ENCODE results near the gene MYEF2.

DNA sequence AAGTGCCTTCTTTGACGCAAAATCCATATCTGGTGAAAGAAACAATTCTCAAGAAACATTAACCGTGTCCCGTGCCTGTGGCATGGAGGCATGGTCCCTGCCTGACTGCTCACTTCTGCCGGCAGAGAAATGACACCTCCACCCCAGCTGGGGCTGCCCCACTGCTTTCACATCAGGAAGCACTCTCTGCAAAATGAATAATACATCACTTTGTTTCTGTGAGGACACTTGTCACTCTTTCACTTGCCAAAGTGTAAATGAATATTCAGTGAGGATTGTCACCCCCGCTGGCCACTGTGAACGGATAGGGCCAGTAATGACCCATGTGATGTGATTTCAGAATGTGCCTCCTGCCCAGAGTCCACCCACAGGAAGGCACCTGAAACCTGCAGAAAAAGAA lies 88.4 kb downstream of the MYEF2 start:
- TF ChIP-seq YY1 (IDR thresholded peaks at IDR 0.05; ENCODE audit: insufficient read depth, insufficient read length) (no peak), SUZ12 (IDR thresholded peaks at IDR 0.05; ENCODE audit: extremely low read depth, insufficient read depth, insufficient read length) (no peak)
